Breast epithelium (tissue), 3 donors: ENCODE measurements around the gene RECQL.

Experiments used
- CTCF ChIP-seq, 3 donors: fragments of 450-650 bp; IDR thresholded peaks; one replicate each; pipeline ENCODE4 v1.5.1; 2016 to 2017; ENCODE audit warnings: antibody characterized with exemption in 3 of 3, mild to moderate bottlenecking in 3 of 3, moderate library complexity in 3 of 3
- POLR2A ChIP-seq: fragments of 450-650 bp; IDR thresholded peaks from one replicate; pipeline ENCODE4 v1.6.1; 2016; ENCODE audit warnings: antibody characterized with exemption, mild to moderate bottlenecking, moderate library complexity
- POLR2AphosphoS5 ChIP-seq, 3 donors: sonication (generic); formaldehyde crosslinking; IDR thresholded peaks; one replicate each; pipeline ENCODE4 v1.6.1; 2017; ENCODE audit warnings: antibody characterized with exemption in 3 of 3

GRCh38 chr12:21471294-21471693 is 30.1 kb downstream of the RECQL start:
- TF ChIP-seq POLR2A: no peak
- no peak for TF ChIP-seq CTCF (IDR thresholded peaks at IDR 0.05)
- TF ChIP-seq POLR2AphosphoS5 (IDR thresholded peaks at IDR 0.05): no peak
